HEK293 (cell line): ENCODE data around the gene EME1.

ENCODE experiments used
- BCL11B ChIP-seq: fragments of 450-650 bp; formaldehyde crosslinking; IDR thresholded peaks from 2 replicates; pipeline ENCODE4 v1.5.1; 2016; ENCODE audit warnings: low read depth, missing biosample characterization, missing genetic modification characterization
- KLF9 ChIP-seq: fragments of 450-650 bp; formaldehyde crosslinking; IDR thresholded peaks from 2 replicates; pipeline ENCODE4 v1.5.1; 2016; ENCODE audit warnings: missing biosample characterization, missing genetic modification characterization, low read depth
- MZF1 ChIP-seq: fragments of 450-650 bp; formaldehyde crosslinking; IDR thresholded peaks from 2 replicates; pipeline ENCODE4 v1.5.1; 2017; ENCODE audit warnings: missing biosample characterization, missing genetic modification characterization, borderline replicate concordance
- SALL2 ChIP-seq: fragments of 450-650 bp; formaldehyde crosslinking; IDR thresholded peaks from 2 replicates; pipeline ENCODE4 v1.5.0; 2017; ENCODE audit warnings: missing biosample characterization, mild to moderate bottlenecking, missing genetic modification characterization, borderline replicate concordance
- SP3 ChIP-seq: fragments of 450-650 bp; formaldehyde crosslinking; IDR thresholded peaks from 2 replicates; pipeline ENCODE4 v1.5.1; 2016; ENCODE audit warnings: missing biosample characterization, missing genetic modification characterization
- ZBTB17 ChIP-seq: fragments of 450-650 bp; formaldehyde crosslinking; IDR thresholded peaks from 2 replicates; pipeline ENCODE4 v1.5.1; 2016; ENCODE audit warnings: missing biosample characterization, missing genetic modification characterization
- ZBTB7A ChIP-seq: fragments of 450-650 bp; formaldehyde crosslinking; IDR thresholded peaks from 2 replicates; pipeline ENCODE4 v1.5.1; 2016; ENCODE audit warnings: low read depth, missing biosample characterization, missing genetic modification characterization
- ZFP41 ChIP-seq: fragments of 450-650 bp; formaldehyde crosslinking; IDR thresholded peaks from 2 replicates; pipeline ENCODE4 v1.5.1; 2016; ENCODE audit warnings: missing biosample characterization, missing genetic modification characterization, borderline replicate concordance
- ZFP69B ChIP-seq: fragments of 450-650 bp; formaldehyde crosslinking; IDR thresholded peaks from 2 replicates; pipeline ENCODE4 v1.5.1; 2016; ENCODE audit warnings: missing biosample characterization, missing genetic modification characterization
- ZIC2 ChIP-seq: fragments of 450-650 bp; formaldehyde crosslinking; IDR thresholded peaks from 2 replicates; pipeline ENCODE4 v1.5.1; 2016; ENCODE audit warnings: missing biosample characterization, missing genetic modification characterization
- ZNF16 ChIP-seq: fragments of 450-650 bp; formaldehyde crosslinking; IDR thresholded peaks from 2 replicates; pipeline ENCODE4 v1.5.1; 2016; ENCODE audit warnings: low read depth, missing biosample characterization, missing genetic modification characterization
- ZNF248 ChIP-seq: fragments of 450-650 bp; formaldehyde crosslinking; IDR thresholded peaks from 2 replicates; pipeline ENCODE4 v1.5.1; 2017; ENCODE audit warnings: missing biosample characterization, missing genetic modification characterization
- ZNF366 ChIP-seq: fragments of 450-650 bp; formaldehyde crosslinking; conservative IDR thresholded peaks from 2 replicates; pipeline ENCODE4 v1.5.1; 2016; ENCODE audit warnings: missing biosample characterization, missing genetic modification characterization
- ZNF426 ChIP-seq: fragments of 450-650 bp; formaldehyde crosslinking; IDR thresholded peaks from 2 replicates; pipeline ENCODE4 v1.5.1; 2017; ENCODE audit warnings: missing biosample characterization, missing genetic modification characterization, mild to moderate bottlenecking, inconsistent platforms, moderate library complexity
- ZNF48 ChIP-seq: fragments of 450-650 bp; formaldehyde crosslinking; IDR thresholded peaks from 2 replicates; pipeline ENCODE4 v1.5.1; 2016; ENCODE audit warnings: missing biosample characterization, missing genetic modification characterization
- ZNF600 ChIP-seq: fragments of 450-650 bp; formaldehyde crosslinking; IDR thresholded peaks from 2 replicates; pipeline ENCODE4 v1.5.1; 2016; ENCODE audit warnings: missing biosample characterization, missing genetic modification characterization
- ZNF654 ChIP-seq: fragments of 450-650 bp; formaldehyde crosslinking; IDR thresholded peaks from 2 replicates; pipeline ENCODE4 v1.5.1; 2016; ENCODE audit warnings: low read depth, missing biosample characterization, missing genetic modification characterization
- ZNF707 ChIP-seq: fragments of 450-650 bp; formaldehyde crosslinking; IDR thresholded peaks from 2 replicates; pipeline ENCODE4 v1.5.1; 2016; ENCODE audit warnings: missing biosample characterization, missing genetic modification characterization
- TF ChIP-seq, protein P1 (sequence below): fragments of 450-650 bp; formaldehyde crosslinking; IDR thresholded peaks from 2 replicates; pipeline ENCODE4 v1.5.1; 2017; ENCODE audit warnings: missing biosample characterization, missing genetic modification characterization
- TF ChIP-seq, protein P2 (sequence below): fragments of 450-650 bp; formaldehyde crosslinking; IDR thresholded peaks from 2 replicates; pipeline ENCODE4 v1.5.1; 2017; ENCODE audit warnings: missing biosample characterization, missing genetic modification characterization
- TF ChIP-seq, protein P3 (sequence below): fragments of 450-650 bp; formaldehyde crosslinking; IDR thresholded peaks from 2 replicates; pipeline ENCODE4 v1.5.1; 2016; ENCODE audit warnings: missing biosample characterization, missing genetic modification characterization
- TF ChIP-seq, protein P4 (sequence below): fragments of 450-650 bp; formaldehyde crosslinking; IDR thresholded peaks from 2 replicates; pipeline ENCODE4 v1.5.1; 2016; ENCODE audit warnings: missing biosample characterization, missing genetic modification characterization, borderline replicate concordance
- TF ChIP-seq, protein P5 (sequence below): fragments of 450-650 bp; formaldehyde crosslinking; IDR thresholded peaks from 2 replicates; pipeline ENCODE4 v1.5.1; 2016; ENCODE audit warnings: missing biosample characterization, missing genetic modification characterization, borderline replicate concordance
- TF ChIP-seq, protein P6 (sequence below): IDR thresholded peaks from 2 replicates; pipeline ENCODE4 v1.6.1; 2011; ENCODE audit warnings: mild to moderate bottlenecking, low read depth, low read length, borderline replicate concordance
- TF ChIP-seq, protein P7 (sequence below): fragments of 450-650 bp; formaldehyde crosslinking; IDR thresholded peaks from 2 replicates; pipeline ENCODE4 v1.5.1; 2016; ENCODE audit warnings: missing biosample characterization, missing genetic modification characterization
- TF ChIP-seq, protein P8 (sequence below): fragments of 450-650 bp; formaldehyde crosslinking; IDR thresholded peaks from 2 replicates; pipeline ENCODE4 v1.5.1; 2017; ENCODE audit warnings: missing biosample characterization, mild to moderate bottlenecking, missing genetic modification characterization, moderate library complexity

EME1 gene

DNA sequence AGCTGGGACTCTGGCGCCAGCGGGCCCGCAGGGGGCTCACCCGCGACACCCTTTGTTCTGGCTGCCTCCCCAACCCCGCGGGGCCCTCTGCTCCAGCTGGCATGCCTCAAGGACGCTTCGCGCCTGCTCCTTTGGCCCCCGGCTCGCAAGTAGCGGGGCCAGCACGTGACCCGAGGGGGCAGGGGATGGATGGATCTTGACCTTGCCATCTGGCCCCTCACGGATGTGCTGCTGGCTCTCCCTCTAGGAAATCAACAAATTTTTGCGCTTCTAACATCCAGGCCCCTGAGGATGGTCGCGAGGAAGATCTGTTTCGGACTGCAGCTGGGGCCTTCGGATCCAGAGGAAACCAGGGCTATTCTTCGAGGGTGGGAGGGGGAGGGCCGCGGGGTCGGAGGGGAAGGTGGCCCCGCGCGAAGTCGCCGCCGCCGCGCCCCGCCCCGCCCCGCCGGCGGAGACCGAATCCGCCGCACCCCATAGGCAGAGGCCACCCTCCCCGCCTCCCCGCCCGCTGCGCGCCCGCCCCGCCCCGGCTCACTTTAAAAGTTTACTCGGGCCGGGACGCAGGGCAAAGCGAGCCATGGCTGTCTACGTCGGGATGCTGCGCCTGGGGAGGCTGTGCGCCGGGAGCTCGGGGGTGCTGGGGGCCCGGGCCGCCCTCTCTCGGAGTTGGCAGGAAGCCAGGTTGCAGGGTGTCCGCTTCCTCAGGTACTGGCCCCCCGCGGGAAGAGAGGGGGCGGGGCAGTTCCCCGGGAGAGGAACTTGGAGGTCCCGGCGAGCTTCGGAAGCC lies 52.8 kb downstream of the EME1 start, which contains the start of gene ACSF2 (continued):
- TF ChIP-seq, protein P1, sequence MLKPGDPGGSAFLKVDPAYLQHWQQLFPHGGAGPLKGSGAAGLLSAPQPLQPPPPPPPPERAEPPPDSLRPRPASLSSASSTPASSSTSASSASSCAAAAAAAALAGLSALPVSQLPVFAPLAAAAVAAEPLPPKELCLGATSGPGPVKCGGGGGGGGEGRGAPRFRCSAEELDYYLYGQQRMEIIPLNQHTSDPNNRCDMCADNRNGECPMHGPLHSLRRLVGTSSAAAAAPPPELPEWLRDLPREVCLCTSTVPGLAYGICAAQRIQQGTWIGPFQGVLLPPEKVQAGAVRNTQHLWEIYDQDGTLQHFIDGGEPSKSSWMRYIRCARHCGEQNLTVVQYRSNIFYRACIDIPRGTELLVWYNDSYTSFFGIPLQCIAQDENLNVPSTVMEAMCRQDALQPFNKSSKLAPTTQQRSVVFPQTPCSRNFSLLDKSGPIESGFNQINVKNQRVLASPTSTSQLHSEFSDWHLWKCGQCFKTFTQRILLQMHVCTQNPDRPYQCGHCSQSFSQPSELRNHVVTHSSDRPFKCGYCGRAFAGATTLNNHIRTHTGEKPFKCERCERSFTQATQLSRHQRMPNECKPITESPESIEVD (tag by site-specific recombination): no peak
- TF ChIP-seq, protein P2, sequence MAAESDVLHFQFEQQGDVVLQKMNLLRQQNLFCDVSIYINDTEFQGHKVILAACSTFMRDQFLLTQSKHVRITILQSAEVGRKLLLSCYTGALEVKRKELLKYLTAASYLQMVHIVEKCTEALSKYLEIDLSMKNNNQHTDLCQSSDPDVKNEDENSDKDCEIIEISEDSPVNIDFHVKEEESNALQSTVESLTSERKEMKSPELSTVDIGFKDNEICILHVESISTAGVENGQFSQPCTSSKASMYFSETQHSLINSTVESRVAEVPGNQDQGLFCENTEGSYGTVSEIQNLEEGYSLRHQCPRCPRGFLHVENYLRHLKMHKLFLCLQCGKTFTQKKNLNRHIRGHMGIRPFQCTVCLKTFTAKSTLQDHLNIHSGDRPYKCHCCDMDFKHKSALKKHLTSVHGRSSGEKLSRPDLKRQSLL (tag by site-specific recombination): no peak
- TF ChIP-seq, protein P3, sequence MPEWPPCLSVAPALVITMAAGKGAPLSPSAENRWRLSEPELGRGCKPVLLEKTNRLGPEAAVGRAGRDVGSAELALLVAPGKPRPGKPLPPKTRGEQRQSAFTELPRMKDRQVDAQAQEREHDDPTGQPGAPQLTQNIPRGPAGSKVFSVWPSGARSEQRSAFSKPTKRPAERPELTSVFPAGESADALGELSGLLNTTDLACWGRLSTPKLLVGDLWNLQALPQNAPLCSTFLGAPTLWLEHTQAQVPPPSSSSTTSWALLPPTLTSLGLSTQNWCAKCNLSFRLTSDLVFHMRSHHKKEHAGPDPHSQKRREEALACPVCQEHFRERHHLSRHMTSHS (tag by site-specific recombination): no peak
- peak; percentile 89 for TF ChIP-seq SP3
- no peak for TF ChIP-seq ZNF248 (tag by site-specific recombination)
- TF ChIP-seq, protein P4, sequence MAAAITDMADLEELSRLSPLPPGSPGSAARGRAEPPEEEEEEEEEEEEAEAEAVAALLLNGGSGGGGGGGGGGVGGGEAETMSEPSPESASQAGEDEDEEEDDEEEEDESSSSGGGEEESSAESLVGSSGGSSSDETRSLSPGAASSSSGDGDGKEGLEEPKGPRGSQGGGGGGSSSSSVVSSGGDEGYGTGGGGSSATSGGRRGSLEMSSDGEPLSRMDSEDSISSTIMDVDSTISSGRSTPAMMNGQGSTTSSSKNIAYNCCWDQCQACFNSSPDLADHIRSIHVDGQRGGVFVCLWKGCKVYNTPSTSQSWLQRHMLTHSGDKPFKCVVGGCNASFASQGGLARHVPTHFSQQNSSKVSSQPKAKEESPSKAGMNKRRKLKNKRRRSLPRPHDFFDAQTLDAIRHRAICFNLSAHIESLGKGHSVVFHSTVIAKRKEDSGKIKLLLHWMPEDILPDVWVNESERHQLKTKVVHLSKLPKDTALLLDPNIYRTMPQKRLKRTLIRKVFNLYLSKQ (tag by site-specific recombination): no peak
- TF ChIP-seq, protein P5, sequence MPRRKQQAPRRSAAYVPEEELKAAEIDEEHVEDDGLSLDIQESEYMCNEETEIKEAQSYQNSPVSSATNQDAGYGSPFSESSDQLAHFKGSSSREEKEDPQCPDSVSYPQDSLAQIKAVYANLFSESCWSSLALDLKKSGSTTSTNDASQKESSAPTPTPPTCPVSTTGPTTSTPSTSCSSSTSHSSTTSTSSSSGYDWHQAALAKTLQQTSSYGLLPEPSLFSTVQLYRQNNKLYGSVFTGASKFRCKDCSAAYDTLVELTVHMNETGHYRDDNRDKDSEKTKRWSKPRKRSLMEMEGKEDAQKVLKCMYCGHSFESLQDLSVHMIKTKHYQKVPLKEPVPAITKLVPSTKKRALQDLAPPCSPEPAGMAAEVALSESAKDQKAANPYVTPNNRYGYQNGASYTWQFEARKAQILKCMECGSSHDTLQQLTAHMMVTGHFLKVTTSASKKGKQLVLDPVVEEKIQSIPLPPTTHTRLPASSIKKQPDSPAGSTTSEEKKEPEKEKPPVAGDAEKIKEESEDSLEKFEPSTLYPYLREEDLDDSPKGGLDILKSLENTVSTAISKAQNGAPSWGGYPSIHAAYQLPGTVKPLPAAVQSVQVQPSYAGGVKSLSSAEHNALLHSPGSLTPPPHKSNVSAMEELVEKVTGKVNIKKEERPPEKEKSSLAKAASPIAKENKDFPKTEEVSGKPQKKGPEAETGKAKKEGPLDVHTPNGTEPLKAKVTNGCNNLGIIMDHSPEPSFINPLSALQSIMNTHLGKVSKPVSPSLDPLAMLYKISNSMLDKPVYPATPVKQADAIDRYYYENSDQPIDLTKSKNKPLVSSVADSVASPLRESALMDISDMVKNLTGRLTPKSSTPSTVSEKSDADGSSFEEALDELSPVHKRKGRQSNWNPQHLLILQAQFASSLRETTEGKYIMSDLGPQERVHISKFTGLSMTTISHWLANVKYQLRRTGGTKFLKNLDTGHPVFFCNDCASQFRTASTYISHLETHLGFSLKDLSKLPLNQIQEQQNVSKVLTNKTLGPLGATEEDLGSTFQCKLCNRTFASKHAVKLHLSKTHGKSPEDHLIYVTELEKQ (tag by site-specific recombination): no peak
- no peak for TF ChIP-seq ZNF16 (tag by site-specific recombination)
- no peak for TF ChIP-seq ZNF426 (tag by site-specific recombination)
- TF ChIP-seq, protein P6, sequence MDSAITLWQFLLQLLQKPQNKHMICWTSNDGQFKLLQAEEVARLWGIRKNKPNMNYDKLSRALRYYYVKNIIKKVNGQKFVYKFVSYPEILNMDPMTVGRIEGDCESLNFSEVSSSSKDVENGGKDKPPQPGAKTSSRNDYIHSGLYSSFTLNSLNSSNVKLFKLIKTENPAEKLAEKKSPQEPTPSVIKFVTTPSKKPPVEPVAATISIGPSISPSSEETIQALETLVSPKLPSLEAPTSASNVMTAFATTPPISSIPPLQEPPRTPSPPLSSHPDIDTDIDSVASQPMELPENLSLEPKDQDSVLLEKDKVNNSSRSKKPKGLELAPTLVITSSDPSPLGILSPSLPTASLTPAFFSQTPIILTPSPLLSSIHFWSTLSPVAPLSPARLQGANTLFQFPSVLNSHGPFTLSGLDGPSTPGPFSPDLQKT: no peak
- TF ChIP-seq, protein P7, sequence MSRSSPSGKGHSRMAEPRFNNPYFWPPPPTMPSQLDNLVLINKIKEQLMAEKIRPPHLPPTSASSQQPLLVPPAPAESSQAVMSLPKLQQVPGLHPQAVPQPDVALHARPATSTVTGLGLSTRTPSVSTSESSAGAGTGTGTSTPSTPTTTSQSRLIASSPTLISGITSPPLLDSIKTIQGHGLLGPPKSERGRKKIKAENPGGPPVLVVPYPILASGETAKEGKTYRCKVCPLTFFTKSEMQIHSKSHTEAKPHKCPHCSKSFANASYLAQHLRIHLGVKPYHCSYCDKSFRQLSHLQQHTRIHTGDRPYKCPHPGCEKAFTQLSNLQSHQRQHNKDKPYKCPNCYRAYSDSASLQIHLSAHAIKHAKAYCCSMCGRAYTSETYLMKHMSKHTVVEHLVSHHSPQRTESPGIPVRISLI (tag by site-specific recombination): no peak
- TF ChIP-seq ZFP41 (tag by site-specific recombination): no peak
- no peak for TF ChIP-seq ZBTB17 (tag by site-specific recombination)
- peak; percentile 56 for TF ChIP-seq ZNF600
- TF ChIP-seq, protein P8, sequence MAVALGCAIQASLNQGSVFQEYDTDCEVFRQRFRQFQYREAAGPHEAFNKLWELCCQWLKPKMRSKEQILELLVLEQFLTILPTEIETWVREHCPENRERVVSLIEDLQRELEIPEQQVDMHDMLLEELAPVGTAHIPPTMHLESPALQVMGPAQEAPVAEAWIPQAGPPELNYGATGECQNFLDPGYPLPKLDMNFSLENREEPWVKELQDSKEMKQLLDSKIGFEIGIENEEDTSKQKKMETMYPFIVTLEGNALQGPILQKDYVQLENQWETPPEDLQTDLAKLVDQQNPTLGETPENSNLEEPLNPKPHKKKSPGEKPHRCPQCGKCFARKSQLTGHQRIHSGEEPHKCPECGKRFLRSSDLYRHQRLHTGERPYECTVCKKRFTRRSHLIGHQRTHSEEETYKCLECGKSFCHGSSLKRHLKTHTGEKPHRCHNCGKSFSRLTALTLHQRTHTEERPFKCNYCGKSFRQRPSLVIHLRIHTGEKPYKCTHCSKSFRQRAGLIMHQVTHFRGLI (tag by site-specific recombination): no peak
- TF ChIP-seq ZNF366 (tag by site-specific recombination): no peak
- peak; percentile 69; the same call in 1 of the 2 replicates for TF ChIP-seq ZFP69B (tag by site-specific recombination)
- no peak for TF ChIP-seq ZNF707 (tag by site-specific recombination)
- TF ChIP-seq ZBTB7A (tag by site-specific recombination): no peak
- TF ChIP-seq ZNF654 (tag by site-specific recombination): no peak
- peak; percentile 80 for TF ChIP-seq KLF9 (tag by site-specific recombination)
- peak; percentile 79 for TF ChIP-seq ZIC2 (tag by site-specific recombination)
- no peak for TF ChIP-seq ZNF48 (tag by site-specific recombination)
- peak; percentile 61; the same call in 1 of the 2 replicates for TF ChIP-seq BCL11B (tag by site-specific recombination)
- TF ChIP-seq MZF1 (tag by site-specific recombination): no peak
- TF ChIP-seq SALL2 (tag by site-specific recombination): no peak
